Transverse colon (tissue), 4 donors: ENCODE results near the gene RPL38.

Experiments
- CTCF ChIP-seq, 5 experiments: fragments of 200-600 bp in 3 of 5; fragments of 450-650 bp in 2 of 5; sonication (generic) in 3 of 5; IDR thresholded peaks; 1 replicate in 2 of 5; 2 replicates in 3 of 5; pipeline ENCODE4 v1.5.1; 2016 to 2017; ENCODE audit warnings: antibody characterized with exemption in 5 of 5, inconsistent platforms in 3 of 5, mild to moderate bottlenecking in 2 of 5, moderate library complexity in 1 of 5
- POLR2A ChIP-seq: fragments of 450-650 bp; IDR thresholded peaks from one replicate; pipeline ENCODE4 v1.6.1; 2016; ENCODE audit warnings: antibody characterized with exemption, mild to moderate bottlenecking, moderate library complexity
- POLR2AphosphoS5 ChIP-seq, 3 donors: sonication (generic); formaldehyde crosslinking; IDR thresholded peaks; one replicate each; pipeline ENCODE4 v1.6.1; 2016; ENCODE audit warnings: antibody characterized with exemption in 3 of 3

- no peak for TF ChIP-seq CTCF (IDR thresholded peaks at IDR 0.05)
- TF ChIP-seq POLR2AphosphoS5 (IDR thresholded peaks at IDR 0.05) = no peak
- TF ChIP-seq POLR2A = no peak
These were observed 24.0 kb downstream of the RPL38 start for GRCh38 chr17:74227271-74228080.
